GM12892 (cell line): Measurements from ENCODE around the gene MCM9.
"Not testable (repeated sequence)": the region's sequence is repeated elsewhere in the genome, so short reads cannot be mapped to it uniquely, and the experiment has no call there.

Experiments
- DNase-seq: peaks from one replicate; pipeline ENCODE4 v3.0.0; 2011; ENCODE audit not compliant: insufficient read length
- FAIRE-seq: peaks from 2 replicates; lab custom pipeline; 2011; peaks lifted over from hg19 to GRCh38; lab: Jason Lieb, UNC
- POLR2A ChIP-seq: IDR thresholded peaks from 2 replicates; pipeline ENCODE4 v1.6.1; 2011; ENCODE audit warnings: low read depth, low read length, control low read depth
- POLR2AphosphoS5 ChIP-seq: IDR thresholded peaks from 2 replicates; pipeline ENCODE4 v1.6.1; 2011; ENCODE audit warnings: low read depth, low read length, control low read depth
- TAF1 ChIP-seq: IDR thresholded peaks from 2 replicates; pipeline ENCODE4 v1.6.1; 2011; ENCODE audit warnings: low read depth, mild to moderate bottlenecking, control low read depth, low read length, borderline replicate concordance

The MCM9 gene

GRCh38 chr6:118770112-118770788, 164.7 kb downstream of the MCM9 start:
- TF ChIP-seq POLR2AphosphoS5 (no peak), POLR2A (no peak), TAF1 (no peak)
- DNase-seq (no peak), FAIRE-seq (no peak)

- TF ChIP-seq TAF1 (no peak), POLR2AphosphoS5 (no peak), POLR2A (no peak)
- FAIRE-seq (no peak), DNase-seq (no peak)
Observed at GRCh38 chr6:118768904-118769325, 166.0 kb downstream of the MCM9 start.

GRCh38 chr6:118768441-118768840, 166.5 kb downstream of the MCM9 start:
- FAIRE-seq: no peak
- TF ChIP-seq POLR2AphosphoS5 (no peak), POLR2A (no peak), TAF1 (no peak)

GRCh38 chr6:118765316-118765715, 169.6 kb downstream of the MCM9 start:
- not testable (repeated sequence) for FAIRE-seq, DNase-seq

More at GRCh38 chr6:118768441-118768840, 166.5 kb downstream of the MCM9 start:
- DNase-seq: no peak

GRCh38 chr6:118764766-118765165, 170.2 kb downstream of the MCM9 start:
- no peak for TF ChIP-seq POLR2A
- no peak for TF ChIP-seq POLR2AphosphoS5
- TF ChIP-seq TAF1: no peak
- FAIRE-seq (no peak), DNase-seq (no peak)
